Measurements from ENCODE around the gene NDP. TPM values are rescaled to one million over a fixed set of nuclear protein-coding genes. Genes with fewer than 3 reads are reported as not detected.

The NDP gene
- total RNA-seq, 1 experiment from 2014 or later, result not detected

- Mint-ChIP-seq H3K27me3 (ENCODE audit: insufficient read depth, unreplicated experiment) (peaks cover 80% of the 10 kb centered on the region), H3K36me3 (ENCODE audit: insufficient read depth, unreplicated experiment) (no peaks in the 10 kb centered on the region), H3K4me1 (ENCODE audit: insufficient read depth, unreplicated experiment) (peaks cover 16% of the 10 kb centered on the region), H3K4me3 (ENCODE audit: unreplicated experiment) (peak overlapping the region; percentile 5), H3K27ac (ENCODE audit: low read depth, unreplicated experiment) (no peak overlapping the region), H3K9me3 (ENCODE audit: unreplicated experiment) (no peaks in the 10 kb centered on the region)
- ChIA-PET CTCF (interaction anchor here (1.3 kb wide), 1 partner anchor 16 kb away, joined by 4 read pairs; no protein-coding TSS in a partner anchor), POLR2A (interaction anchor here (0.6 to 0.7 kb wide), 2 partner anchors 11 to 28 kb away, joined by 3 read pairs; no protein-coding TSS in a partner anchor)
- intact Hi-C loops (cut with micrococcal nuclease), result no loop called here
- BruUV-seq (replicated peaks), result no TSS peak
- DNase-seq (ENCODE audit: unreplicated experiment), result peak; percentile 23
- TF ChIP-seq, protein P1, sequence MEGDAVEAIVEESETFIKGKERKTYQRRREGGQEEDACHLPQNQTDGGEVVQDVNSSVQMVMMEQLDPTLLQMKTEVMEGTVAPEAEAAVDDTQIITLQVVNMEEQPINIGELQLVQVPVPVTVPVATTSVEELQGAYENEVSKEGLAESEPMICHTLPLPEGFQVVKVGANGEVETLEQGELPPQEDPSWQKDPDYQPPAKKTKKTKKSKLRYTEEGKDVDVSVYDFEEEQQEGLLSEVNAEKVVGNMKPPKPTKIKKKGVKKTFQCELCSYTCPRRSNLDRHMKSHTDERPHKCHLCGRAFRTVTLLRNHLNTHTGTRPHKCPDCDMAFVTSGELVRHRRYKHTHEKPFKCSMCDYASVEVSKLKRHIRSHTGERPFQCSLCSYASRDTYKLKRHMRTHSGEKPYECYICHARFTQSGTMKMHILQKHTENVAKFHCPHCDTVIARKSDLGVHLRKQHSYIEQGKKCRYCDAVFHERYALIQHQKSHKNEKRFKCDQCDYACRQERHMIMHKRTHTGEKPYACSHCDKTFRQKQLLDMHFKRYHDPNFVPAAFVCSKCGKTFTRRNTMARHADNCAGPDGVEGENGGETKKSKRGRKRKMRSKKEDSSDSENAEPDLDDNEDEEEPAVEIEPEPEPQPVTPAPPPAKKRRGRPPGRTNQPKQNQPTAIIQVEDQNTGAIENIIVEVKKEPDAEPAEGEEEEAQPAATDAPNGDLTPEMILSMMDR (IDR thresholded peaks at IDR 0.05; ENCODE audit: unreplicated experiment), result no peak
Measured at GRCh38 chrX:43974100-43974475, 898 bp upstream of the NDP start.

GRCh38 chrX:43971966-43972961, 926 bp downstream of the NDP start:
- no peak for DNase-seq (ENCODE audit: unreplicated experiment)
- peaks cover 80% of the 10 kb centered on the region for H3K27me3 Mint-ChIP-seq (ENCODE audit: insufficient read depth, unreplicated experiment)
- ChIA-PET POLR2A (interaction anchor here (0.7 kb wide), 1 partner anchor 10 kb away, joined by 3 read pairs; no protein-coding TSS in a partner anchor), CTCF (interaction anchor here (0.6 to 1.2 kb wide), 3 partner anchors 14 to 276 kb away, joined by 3 to 4 read pairs (median 4); no protein-coding TSS in a partner anchor)
- H3K36me3 Mint-ChIP-seq (ENCODE audit: insufficient read depth, unreplicated experiment), result no peaks in the 10 kb centered on the region
- no peak overlapping the region for H3K27ac Mint-ChIP-seq (ENCODE audit: low read depth, unreplicated experiment)
- no peak overlapping the region for H3K4me3 Mint-ChIP-seq (ENCODE audit: unreplicated experiment)
- H3K4me1 Mint-ChIP-seq (ENCODE audit: insufficient read depth, unreplicated experiment), result peaks cover 16% of the 10 kb centered on the region
- TF ChIP-seq, protein P1 (IDR thresholded peaks at IDR 0.05; ENCODE audit: unreplicated experiment), result no peak
- intact Hi-C loops (cut with micrococcal nuclease), result no loop called here
- no peaks in the 10 kb centered on the region for H3K9me3 Mint-ChIP-seq (ENCODE audit: unreplicated experiment)
- no TSS peak for BruUV-seq (replicated peaks)

GRCh38 chrX:43970528-43970927, 2.7 kb downstream of the NDP start:
- intact Hi-C loops (cut with micrococcal nuclease), result no loop called here
- peaks cover 86% of the 10 kb centered on the region for H3K27me3 Mint-ChIP-seq (ENCODE audit: insufficient read depth, unreplicated experiment)
- H3K4me1 Mint-ChIP-seq (ENCODE audit: insufficient read depth, unreplicated experiment), result peaks cover 16% of the 10 kb centered on the region
- no TSS peak for BruUV-seq (replicated peaks)
- H3K9me3 Mint-ChIP-seq (ENCODE audit: unreplicated experiment), result no peaks in the 10 kb centered on the region
- TF ChIP-seq, protein P1 (IDR thresholded peaks at IDR 0.05; ENCODE audit: unreplicated experiment), result no peak
- DNase-seq (ENCODE audit: unreplicated experiment), result peak; percentile 17
- H3K4me3 Mint-ChIP-seq (ENCODE audit: unreplicated experiment), result no peak overlapping the region
- no peak overlapping the region for H3K27ac Mint-ChIP-seq (ENCODE audit: low read depth, unreplicated experiment)
- POLR2A ChIA-PET, result no interaction called here
- CTCF ChIA-PET, result no interaction called here
- no peaks in the 10 kb centered on the region for H3K36me3 Mint-ChIP-seq (ENCODE audit: insufficient read depth, unreplicated experiment)

Data from MCF 10A (cell line).